ENCODE results near the gene LTO1.
"Not testable (repeated sequence)": the region's sequence is repeated elsewhere in the genome, so short reads cannot be mapped to it uniquely, and the experiment has no call there.

LTO1 gene

GRCh38 chr11:69695581-69695980 is 20.4 kb upstream of the LTO1 start:
- Mint-ChIP-seq H3K27ac (no peak overlapping the region), H3K4me1 (ENCODE audit: low read depth) (peaks cover 3% of the 10 kb centered on the region), H3K4me3 (no peak overlapping the region), H3K36me3 (ENCODE audit: low read depth) (no peaks in the 10 kb centered on the region), H3K27me3 (peaks cover 41% of the 10 kb centered on the region), H3K9me3 (peaks cover 12% of the 10 kb centered on the region)
- intact Hi-C loops (cut with micrococcal nuclease) = no loop called here

- Mint-ChIP-seq H3K36me3 (ENCODE audit: low read depth) (no peaks in the 10 kb centered on the region), H3K27ac (no peak overlapping the region), H3K4me1 (ENCODE audit: low read depth) (peaks cover 5% of the 10 kb centered on the region), H3K9me3 (peaks cover 12% of the 10 kb centered on the region), H3K4me3 (no peak overlapping the region), H3K27me3 (peaks cover 36% of the 10 kb centered on the region)
- intact Hi-C loops (cut with micrococcal nuclease) = no loop called here
Measured at GRCh38 chr11:69694781-69695180, 19.6 kb upstream of the LTO1 start.

- peaks cover 12% of the 10 kb centered on the region for H3K9me3 Mint-ChIP-seq
- no peak overlapping the region for H3K4me3 Mint-ChIP-seq
- H3K27me3 Mint-ChIP-seq = peaks cover 33% of the 10 kb centered on the region
- H3K4me1 Mint-ChIP-seq (ENCODE audit: low read depth) = peaks cover 5% of the 10 kb centered on the region
- H3K27ac Mint-ChIP-seq = no peak overlapping the region
- intact Hi-C loops (cut with micrococcal nuclease) = no loop called here
- no peaks in the 10 kb centered on the region for H3K36me3 Mint-ChIP-seq (ENCODE audit: low read depth)
Measured at GRCh38 chr11:69692422-69692821, 17.3 kb upstream of the LTO1 start.

GRCh38 chr11:69691463-69691862 is 16.3 kb upstream of the LTO1 start:
- Mint-ChIP-seq H3K4me1 (ENCODE audit: low read depth) (peaks cover 5% of the 10 kb centered on the region), H3K9me3 (peaks cover 12% of the 10 kb centered on the region), H3K4me3 (no peak overlapping the region), H3K27me3 (peaks cover 42% of the 10 kb centered on the region), H3K36me3 (ENCODE audit: low read depth) (no peaks in the 10 kb centered on the region), H3K27ac (no peak overlapping the region)
- intact Hi-C loops (cut with micrococcal nuclease) = no loop called here

- peaks cover 12% of the 10 kb centered on the region for H3K9me3 Mint-ChIP-seq
- H3K27me3 Mint-ChIP-seq = peaks cover 50% of the 10 kb centered on the region
- intact Hi-C loops (cut with micrococcal nuclease) = loop anchor here (10.0 kb wide), 1 partner anchor 505 kb away; no protein-coding TSS in a partner anchor
- H3K4me3 Mint-ChIP-seq = no peak overlapping the region
- H3K4me1 Mint-ChIP-seq (ENCODE audit: low read depth) = peaks cover 14% of the 10 kb centered on the region
- H3K27ac Mint-ChIP-seq = no peak overlapping the region
- no peaks in the 10 kb centered on the region for H3K36me3 Mint-ChIP-seq (ENCODE audit: low read depth)
Measured at GRCh38 chr11:69689484-69690319, 14.5 kb upstream of the LTO1 start.

- intact Hi-C loops (cut with micrococcal nuclease) = loop anchor here (10.0 kb wide), 1 partner anchor 507 kb away; no protein-coding TSS in a partner anchor
- H3K4me3 Mint-ChIP-seq; H3K36me3 Mint-ChIP-seq (ENCODE audit: low read depth); H3K27ac Mint-ChIP-seq: not testable (repeated sequence)
- H3K4me1 Mint-ChIP-seq (ENCODE audit: low read depth) = peaks cover 14% of the 10 kb centered on the region
- peaks cover 12% of the 10 kb centered on the region for H3K9me3 Mint-ChIP-seq
- peaks cover 54% of the 10 kb centered on the region for H3K27me3 Mint-ChIP-seq
Measured at GRCh38 chr11:69687969-69688771, 13.0 kb upstream of the LTO1 start.

GRCh38 chr11:69686856-69687255 is 11.7 kb upstream of the LTO1 start:
- peaks cover 47% of the 10 kb centered on the region for H3K27me3 Mint-ChIP-seq
- H3K4me3 Mint-ChIP-seq = no peak overlapping the region
- peaks cover 14% of the 10 kb centered on the region for H3K4me1 Mint-ChIP-seq (ENCODE audit: low read depth)
- no peaks in the 10 kb centered on the region for H3K36me3 Mint-ChIP-seq (ENCODE audit: low read depth)
- intact Hi-C loops (cut with micrococcal nuclease) = loop anchor here (1.0 to 10.0 kb wide), 2 partner anchors 201 to 508 kb away; no protein-coding TSS in a partner anchor
- peaks cover 2% of the 10 kb centered on the region for H3K9me3 Mint-ChIP-seq
- H3K27ac Mint-ChIP-seq = no peak overlapping the region

- peaks cover 47% of the 10 kb centered on the region for H3K27me3 Mint-ChIP-seq
- H3K27ac Mint-ChIP-seq = no peak overlapping the region
- H3K9me3 Mint-ChIP-seq = no peaks in the 10 kb centered on the region
- H3K36me3 Mint-ChIP-seq (ENCODE audit: low read depth) = no peaks in the 10 kb centered on the region
- H3K4me3 Mint-ChIP-seq = no peak overlapping the region
- H3K4me1 Mint-ChIP-seq (ENCODE audit: low read depth) = peaks cover 14% of the 10 kb centered on the region
- intact Hi-C loops (cut with micrococcal nuclease) = loop anchor here (1.0 to 10.0 kb wide), 2 partner anchors 202 to 508 kb away; no protein-coding TSS in a partner anchor
Measured at GRCh38 chr11:69686452-69686851, 11.3 kb upstream of the LTO1 start.

- intact Hi-C loops (cut with micrococcal nuclease) = loop anchor here (10.0 kb wide), 1 partner anchor 509 kb away; no protein-coding TSS in a partner anchor
- no peak overlapping the region for H3K27ac Mint-ChIP-seq
- peak overlapping the region; percentile 20 for H3K4me3 Mint-ChIP-seq
- H3K27me3 Mint-ChIP-seq = peaks cover 43% of the 10 kb centered on the region
- no peaks in the 10 kb centered on the region for H3K36me3 Mint-ChIP-seq (ENCODE audit: low read depth)
- peaks cover 9% of the 10 kb centered on the region for H3K4me1 Mint-ChIP-seq (ENCODE audit: low read depth)
- H3K9me3 Mint-ChIP-seq = no peaks in the 10 kb centered on the region
Measured at GRCh38 chr11:69685348-69685747, 10.2 kb upstream of the LTO1 start.

GRCh38 chr11:69684651-69685050 is 9.5 kb upstream of the LTO1 start:
- Mint-ChIP-seq H3K9me3 (no peaks in the 10 kb centered on the region), H3K4me3 (no peak overlapping the region)

GRCh38 chr11:69683764-69684333 is 8.7 kb upstream of the LTO1 start:
- intact Hi-C loops (cut with micrococcal nuclease) = loop anchor here (10.0 kb wide), 1 partner anchor 511 kb away; no protein-coding TSS in a partner anchor
- no peaks in the 10 kb centered on the region for H3K9me3 Mint-ChIP-seq
- H3K4me1 Mint-ChIP-seq (ENCODE audit: low read depth) = peaks cover 9% of the 10 kb centered on the region
- peaks cover 39% of the 10 kb centered on the region for H3K27me3 Mint-ChIP-seq
- no peak overlapping the region for H3K4me3 Mint-ChIP-seq
- no peak overlapping the region for H3K27ac Mint-ChIP-seq
- no peaks in the 10 kb centered on the region for H3K36me3 Mint-ChIP-seq (ENCODE audit: low read depth)

More at GRCh38 chr11:69684651-69685050, 9.5 kb upstream of the LTO1 start:
- intact Hi-C loops (cut with micrococcal nuclease) = loop anchor here (10.0 kb wide), 1 partner anchor 510 kb away; no protein-coding TSS in a partner anchor
- Mint-ChIP-seq H3K4me1 (ENCODE audit: low read depth) (peaks cover 9% of the 10 kb centered on the region), H3K27ac (no peak overlapping the region), H3K36me3 (ENCODE audit: low read depth) (no peaks in the 10 kb centered on the region), H3K27me3 (peaks cover 43% of the 10 kb centered on the region)

- H3K4me3 Mint-ChIP-seq = no peak overlapping the region
- intact Hi-C loops (cut with micrococcal nuclease) = loop anchor here (10.0 kb wide), 1 partner anchor 512 kb away; no protein-coding TSS in a partner anchor
- no peaks in the 10 kb centered on the region for H3K36me3 Mint-ChIP-seq (ENCODE audit: low read depth)
- no peaks in the 10 kb centered on the region for H3K9me3 Mint-ChIP-seq
- no peak overlapping the region for H3K27ac Mint-ChIP-seq
- H3K4me1 Mint-ChIP-seq (ENCODE audit: low read depth) = peaks cover 9% of the 10 kb centered on the region
- peaks cover 36% of the 10 kb centered on the region for H3K27me3 Mint-ChIP-seq
Measured at GRCh38 chr11:69682681-69683326, 7.7 kb upstream of the LTO1 start.

- Mint-ChIP-seq H3K27me3 (peaks cover 35% of the 10 kb centered on the region), H3K4me3 (no peak overlapping the region), H3K36me3 (ENCODE audit: low read depth) (no peaks in the 10 kb centered on the region), H3K9me3 (no peaks in the 10 kb centered on the region), H3K27ac (no peak overlapping the region), H3K4me1 (ENCODE audit: low read depth) (peaks cover 9% of the 10 kb centered on the region)
- intact Hi-C loops (cut with micrococcal nuclease) = loop anchor here (10.0 kb wide), 1 partner anchor 513 kb away; no protein-coding TSS in a partner anchor
Measured at GRCh38 chr11:69682221-69682620, 7.1 kb upstream of the LTO1 start.
